HG02981 (cell line): Measurements from ENCODE around the gene TNFAIP8L1.
A peak's percentile ranks its signal among the peaks of the same experiment; 100 is the strongest.
"Not testable (repeated sequence)": the region's sequence is repeated elsewhere in the genome, so short reads cannot be mapped to it uniquely, and the experiment has no call there.

Experiments used
- ATAC-seq: cut with Tn5 transposase; IDR thresholded peaks from one replicate; pipeline ENCODE4 v1.9.1; 2021; ENCODE audit warnings: mild to moderate bottlenecking, moderate library complexity; ENCODE audit not compliant: unreplicated experiment

TNFAIP8L1 gene

DNA sequence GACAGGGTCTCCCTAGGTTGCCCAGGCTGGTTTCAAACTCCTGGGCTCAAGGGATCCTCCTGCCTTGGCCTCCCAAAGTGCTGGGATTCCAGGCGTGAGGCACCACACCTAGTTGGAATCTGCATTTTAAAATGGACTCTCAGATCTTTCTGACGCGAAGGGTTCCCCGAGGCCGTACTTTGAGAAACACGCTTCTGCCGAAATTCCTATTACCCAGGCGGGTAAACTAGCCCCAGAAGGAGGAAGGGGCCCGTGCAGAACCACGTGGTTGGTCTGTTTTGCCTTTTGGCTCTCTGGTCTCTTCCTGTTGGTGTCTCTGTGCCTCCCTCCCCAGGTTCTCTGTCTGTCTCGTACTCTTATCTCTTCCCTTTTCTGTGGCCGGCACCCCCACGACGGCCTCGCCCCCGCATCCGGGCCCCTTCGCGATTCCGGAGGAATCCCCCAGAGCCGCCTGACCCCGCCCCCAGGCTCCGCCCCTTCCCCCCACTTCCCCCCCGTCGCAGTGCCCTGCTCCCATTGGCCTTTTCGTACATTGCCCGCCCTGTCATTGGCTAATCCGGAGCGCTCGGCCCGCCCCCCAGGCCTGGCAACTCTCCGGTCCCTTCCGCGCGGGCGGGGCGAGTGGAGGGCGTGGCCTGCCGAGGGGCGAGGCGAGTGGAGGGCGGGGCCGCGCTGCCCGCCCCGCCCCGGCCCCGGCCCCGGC is at the start of gene TNFAIP8L1:
TSS of gene TNFAIP8L1 (plus strand) at position 689 of the 703 bp plus-strand sequence. CDS start 12,354 bp downstream, outside the sequence.
- peak; percentile 77 for ATAC-seq

DNA sequence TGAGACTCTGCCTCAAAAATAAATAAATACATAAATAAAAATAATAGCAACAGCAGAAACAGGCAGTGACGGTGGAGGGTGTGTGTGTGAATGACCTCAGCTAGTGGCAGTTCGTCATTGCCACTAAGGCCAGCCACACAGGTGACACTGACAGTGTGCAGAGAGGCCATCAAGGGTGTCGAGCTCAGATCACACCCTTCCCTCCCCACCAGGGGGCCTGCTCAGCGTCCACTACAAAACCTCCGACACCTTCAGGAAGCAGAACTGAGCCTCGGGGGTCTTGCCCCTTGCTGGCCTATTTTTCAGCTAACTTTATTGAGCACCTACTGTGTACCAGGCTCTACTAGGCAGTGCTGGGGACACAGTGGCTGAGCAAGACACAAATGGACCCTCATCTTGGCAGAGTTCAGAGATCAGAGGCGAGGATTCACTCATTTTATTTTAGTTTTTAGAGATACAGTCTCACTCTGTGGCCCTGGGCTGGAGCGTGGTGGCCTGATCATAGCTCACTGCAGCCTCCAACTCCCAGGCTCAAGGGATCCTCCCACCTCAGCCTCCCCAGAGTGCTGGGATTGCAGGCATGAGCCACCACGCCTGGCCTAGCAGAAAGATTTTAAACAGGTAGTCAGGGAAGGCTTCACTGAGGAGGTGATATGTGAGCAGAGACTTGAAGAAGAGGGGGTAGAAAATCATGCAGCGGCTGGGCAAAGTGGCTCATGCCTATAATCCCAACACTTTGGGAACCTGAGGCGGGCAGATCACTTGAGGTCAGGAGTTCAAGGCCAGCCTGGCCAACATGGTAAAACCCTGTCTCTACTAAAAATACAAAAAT is 49.5 kb upstream of the TNFAIP8L1 start:
- no peak for ATAC-seq

DNA sequence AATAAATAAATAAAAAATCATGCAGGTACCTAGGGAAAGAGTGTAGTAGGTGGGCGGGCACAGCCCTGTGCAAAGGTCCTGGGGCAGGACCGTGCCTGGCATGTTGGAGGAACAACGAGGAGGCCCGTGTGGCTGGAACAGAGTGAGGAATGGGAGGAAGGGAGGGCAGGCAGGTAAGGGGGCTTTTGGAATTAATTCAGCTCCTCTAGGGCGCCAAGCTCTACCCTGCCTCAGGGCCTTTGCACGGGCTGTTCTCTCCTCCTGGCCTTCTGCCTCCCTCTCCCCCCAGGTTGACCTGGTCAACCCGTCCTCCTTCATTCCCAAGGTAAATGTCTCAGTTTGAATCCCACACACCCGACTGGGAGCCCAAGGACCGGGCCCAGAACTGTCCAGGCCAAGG is 48.8 kb upstream of the TNFAIP8L1 start:
- no peak for ATAC-seq

DNA sequence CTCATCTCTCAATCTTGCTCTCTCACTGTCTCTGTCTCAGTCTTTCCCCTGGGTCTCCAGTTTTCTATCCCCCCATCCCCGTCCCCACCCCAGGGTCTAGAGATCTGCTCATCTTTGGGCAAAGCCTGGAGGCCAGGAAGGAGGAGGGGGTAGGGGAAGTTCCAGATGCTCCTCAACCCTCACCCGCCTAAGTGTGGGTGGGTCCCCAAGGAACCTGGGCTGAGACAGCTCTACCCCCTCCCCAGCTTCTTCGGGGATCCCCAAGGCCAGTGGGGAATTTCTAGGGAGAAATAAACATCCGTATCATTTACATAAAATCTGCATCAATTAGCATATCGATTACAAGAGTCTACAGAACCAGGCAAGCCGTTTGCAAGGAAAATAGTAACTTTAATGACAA is 48.0 kb upstream of the TNFAIP8L1 start:
- no peak for ATAC-seq

DNA sequence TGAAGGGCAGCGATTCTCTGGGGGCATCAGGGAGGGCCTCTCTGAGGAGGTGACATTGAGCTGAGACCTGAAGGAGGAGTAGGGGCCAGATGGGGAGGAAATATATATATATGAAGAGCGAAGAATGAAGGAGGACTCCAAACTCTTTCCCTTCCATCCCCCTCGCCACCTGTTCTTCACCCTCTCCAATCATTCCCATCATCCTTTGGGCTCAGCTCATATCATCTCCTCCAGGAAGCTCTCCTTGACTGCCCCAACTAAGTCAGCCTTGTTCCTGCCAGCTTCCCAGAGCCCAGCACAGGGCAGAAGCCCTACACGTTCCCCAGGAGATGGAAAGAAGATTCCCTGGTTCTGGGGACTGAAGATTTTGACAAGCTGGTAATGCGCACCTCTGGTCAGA is 46.9 kb upstream of the TNFAIP8L1 start:
- ATAC-seq, result no peak

DNA sequence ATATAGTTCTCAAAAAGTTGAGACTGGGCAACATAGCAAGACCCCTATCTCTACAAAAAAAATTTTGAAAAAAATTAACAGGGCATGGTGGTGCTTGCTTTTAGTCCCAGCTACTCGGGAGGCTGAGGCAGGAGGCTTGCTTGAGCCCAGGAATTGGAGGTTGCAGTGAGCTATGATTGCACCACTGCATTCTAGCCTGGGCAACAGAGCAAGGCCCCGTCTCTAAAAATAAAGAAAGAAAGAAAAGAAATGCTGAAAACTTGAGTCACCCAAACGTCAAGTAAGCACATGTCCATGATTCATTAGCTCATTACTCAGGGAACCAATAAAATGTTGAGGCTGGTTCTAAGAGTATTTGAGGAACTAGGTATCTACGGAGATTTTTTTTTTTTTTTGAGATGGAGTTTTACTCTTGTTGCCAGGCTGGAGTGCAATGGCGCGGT is 45.9 kb upstream of the TNFAIP8L1 start:
- ATAC-seq, result no peak

DNA sequence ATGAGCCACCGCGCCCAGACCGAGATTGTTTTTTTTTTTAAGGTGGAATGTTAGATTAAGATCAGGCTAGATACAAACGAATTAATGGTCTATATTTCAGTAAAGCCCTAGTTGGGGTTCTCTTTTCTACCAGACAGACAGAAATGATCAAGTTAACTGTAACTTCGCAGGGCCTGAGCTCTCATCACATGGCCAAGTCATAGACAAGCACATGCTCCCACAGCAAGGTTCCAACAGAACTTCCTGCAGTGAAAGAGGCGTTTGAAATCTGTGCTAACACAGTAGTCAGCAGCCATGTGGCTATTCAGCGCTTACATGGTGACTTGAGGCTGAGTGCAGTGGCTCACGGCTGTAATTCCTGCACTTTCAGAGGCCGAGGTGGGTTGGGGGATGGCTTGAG is 45.1 kb upstream of the TNFAIP8L1 start:
- no peak for ATAC-seq

DNA sequence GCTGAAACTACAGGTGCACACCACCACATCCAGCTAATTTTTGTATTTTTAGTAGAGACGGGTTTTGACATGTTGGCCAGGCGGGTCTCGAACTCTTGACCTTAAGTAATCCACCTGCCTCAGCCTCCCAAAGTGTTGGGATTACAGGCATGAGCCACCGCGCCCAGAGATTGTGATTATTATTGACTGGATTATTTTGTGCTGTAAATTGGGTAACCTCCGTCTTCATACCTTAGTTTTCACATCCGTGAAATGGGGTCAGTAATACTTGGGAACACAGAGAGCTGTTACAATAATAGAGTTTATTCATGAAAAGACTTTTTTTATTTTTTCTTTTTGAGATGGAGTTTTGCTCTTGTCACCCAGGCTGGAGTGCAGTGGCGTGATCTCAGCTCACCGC is 44.2 kb upstream of the TNFAIP8L1 start:
- not testable (repeated sequence) for ATAC-seq

DNA sequence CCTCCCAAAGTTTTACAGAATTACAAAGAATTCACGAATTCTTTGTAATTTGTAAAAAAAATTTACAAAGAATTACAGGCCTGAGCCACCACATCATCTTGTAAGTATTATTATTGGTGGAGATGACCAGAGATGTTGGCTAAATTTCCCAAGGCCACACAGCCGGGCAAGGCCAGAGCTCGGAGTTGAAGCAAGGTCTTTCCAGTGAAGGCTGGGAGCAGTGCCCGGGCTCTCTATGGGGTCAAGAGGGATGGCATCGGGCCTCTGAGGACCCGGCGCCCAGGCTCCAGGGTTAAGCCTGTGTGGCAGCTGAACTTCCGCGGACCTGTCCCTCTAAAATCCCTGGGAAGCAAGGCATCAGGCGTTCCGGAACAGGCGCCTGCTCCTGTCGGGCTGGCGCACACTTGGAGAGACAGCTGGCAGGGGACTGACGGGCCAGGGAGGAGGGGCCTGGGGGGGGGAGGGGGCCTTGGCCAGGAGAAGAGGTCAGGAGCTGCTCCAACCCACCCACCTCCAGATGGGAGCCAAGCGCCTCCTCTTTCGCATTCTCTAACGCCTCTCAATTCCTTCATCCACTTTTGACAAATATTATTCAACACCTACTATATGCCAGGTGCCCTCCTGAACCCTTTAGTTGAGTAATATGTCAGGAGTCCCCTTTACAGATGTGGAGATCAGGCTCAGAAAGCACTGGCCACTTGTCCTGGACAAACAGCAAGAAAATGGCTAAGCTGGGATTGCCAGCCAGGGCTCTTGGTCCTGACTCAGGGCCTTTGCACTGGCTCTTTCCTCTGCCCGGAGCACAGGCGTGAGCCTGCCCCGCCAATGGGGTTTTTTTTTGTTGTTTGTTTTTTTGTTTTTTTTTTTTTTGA is 43.0 kb upstream of the TNFAIP8L1 start:
- ATAC-seq, result no peak

DNA sequence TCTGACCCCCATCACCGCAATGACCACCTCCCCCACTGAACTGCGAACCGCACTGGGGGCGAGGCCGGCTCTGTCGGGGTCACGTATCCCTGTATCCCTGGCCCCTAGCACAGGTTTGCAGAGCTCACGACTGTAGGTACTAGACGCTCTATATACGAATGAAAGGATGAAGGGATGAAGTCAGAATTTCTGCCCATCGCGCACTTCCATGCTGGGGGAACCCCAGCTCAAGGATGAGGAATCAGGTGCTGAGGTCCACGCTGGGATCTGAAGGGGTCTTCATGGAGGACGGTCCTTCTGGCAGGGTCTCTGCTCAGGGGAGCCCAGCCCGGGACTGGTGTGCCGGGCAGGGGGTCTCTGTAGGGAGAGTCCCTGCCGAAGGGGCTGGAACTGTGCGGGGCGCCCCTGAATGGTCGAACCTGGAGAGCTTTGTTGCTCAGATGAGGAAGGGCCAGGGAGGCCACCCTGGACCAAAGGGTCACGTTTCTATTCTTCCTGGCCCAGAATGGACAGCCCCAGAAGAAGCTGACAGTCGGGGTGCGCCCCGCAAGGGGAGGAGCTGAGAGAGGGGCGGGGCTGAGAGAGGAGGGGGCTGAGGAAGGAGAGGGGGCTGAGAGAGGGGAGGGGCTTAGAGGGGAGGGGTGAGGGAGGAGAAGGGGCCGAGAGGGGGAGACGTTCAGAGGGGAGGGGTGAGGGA is 41.9 kb upstream of the TNFAIP8L1 start:
- no peak for ATAC-seq

DNA sequence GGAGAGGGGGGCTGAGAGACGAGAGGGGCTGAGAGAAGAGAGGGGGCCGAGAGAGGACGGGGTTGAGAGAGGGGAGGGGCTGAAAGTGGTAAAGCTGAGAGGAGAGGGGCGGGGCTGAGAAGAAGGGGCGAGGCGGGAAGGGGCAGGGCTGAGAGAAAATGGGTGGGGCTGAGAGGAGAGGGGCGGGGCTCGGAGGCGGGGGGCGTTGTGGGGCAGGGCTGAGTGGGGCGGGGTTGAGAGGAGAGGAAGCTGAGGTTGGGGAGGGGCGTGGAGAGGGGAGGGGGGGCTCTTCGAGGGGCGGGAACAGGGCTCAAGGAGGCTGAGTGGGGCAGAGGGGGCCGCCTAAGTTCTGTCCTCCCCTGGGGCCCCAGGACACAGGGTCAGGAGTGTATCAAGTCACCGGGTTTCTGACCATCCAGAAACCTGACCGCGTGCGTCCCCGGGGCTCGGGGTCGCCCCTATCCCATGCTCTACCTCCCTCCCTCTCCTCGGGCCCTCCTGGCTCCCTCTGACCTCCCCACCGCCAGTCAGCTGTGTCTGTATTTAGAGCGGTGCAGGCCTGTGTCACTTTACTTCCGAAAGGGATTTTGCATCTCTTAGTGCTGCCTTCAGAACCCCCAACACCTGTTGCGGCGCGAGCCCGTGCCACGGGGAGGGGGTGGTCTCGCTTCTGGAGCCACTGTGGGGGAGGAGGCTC is 41.2 kb upstream of the TNFAIP8L1 start:
- no peak for ATAC-seq

DNA sequence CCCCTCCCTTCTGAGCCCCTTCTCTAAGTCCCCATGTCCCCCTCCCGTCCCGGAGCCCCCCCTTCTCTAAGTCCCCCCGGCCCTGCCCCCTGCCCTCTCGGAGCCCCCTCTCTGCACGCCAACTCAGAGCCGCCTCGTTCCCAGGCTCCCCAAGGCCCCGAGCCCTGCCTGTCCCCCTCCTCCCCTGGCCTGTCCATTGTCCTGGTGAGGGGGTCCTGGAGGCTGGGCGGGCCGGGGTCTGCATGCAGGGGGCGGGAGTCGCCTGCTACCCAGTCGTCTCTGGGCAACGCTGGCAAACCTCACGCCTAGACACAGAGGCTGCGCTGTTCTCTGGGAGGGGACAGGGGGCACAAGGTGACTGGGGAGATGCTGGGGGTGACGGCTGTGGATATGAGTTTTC is 40.6 kb upstream of the TNFAIP8L1 start:
- ATAC-seq, result no peak

DNA sequence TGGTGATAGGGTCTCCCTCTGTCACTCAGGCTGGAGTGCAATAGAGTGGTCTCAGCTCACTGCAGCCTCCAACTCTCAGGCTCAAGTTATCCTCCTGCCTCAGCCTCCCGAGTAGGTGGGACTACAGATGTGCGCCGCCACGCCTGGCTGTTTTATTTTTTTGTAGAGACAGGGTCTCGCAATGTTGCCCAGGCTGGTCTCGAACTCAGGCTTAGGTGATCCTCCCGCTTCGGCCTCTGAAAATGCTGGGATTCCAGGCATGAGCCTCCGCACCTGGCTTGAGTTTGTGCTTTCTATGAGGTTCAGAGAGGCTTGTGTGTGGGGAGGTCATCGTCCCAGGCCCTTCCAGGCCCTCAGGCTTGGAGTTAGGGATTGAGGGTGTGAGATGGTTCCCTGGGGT is 39.2 kb upstream of the TNFAIP8L1 start:
- ATAC-seq, result no peak

DNA sequence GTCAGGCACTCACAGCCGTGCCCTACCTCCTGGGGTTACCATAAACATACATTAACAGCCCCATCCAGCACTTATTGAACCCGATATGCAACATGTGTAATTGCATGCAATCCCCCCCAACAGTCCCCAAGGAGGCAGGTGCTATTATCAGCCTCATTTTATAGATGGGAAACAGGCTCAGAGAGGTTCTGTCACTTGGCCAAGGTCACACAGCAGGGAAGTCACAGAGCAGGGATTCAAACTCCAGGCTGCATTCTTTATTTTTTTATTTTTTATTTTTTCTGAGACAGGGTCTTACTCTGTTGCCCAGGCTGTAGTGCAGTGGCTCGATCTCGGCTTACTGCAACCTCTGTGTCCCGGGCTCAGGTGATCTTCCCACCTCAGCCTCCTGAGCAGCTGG is 38.4 kb upstream of the TNFAIP8L1 start:
- no peak for ATAC-seq

DNA sequence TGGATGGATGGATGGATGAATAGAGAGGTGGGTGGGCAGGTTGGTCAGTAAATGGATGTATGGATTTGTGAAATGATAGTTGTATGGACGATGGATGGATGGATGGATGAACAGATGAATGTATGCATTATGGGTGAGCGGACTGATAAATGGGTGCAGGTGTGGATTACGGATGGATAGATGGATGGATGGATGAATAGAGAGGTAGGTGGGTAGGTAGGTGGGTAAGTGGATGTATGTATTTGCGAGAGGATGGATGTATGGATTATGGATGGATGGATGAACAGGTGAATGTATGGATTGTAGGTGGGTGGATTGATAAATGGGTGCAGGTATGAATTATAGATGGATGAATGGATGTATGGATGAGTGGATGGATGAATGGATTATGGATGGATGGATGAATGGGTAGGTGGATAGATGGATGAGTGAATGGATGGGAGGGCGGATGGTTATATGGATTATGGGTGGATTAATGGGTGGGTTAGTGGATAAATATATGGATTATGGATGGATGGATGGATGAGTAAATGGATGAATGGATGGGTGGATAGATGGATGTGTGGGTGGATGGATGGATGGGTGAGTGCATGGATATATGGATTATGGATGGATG is 37.0 kb upstream of the TNFAIP8L1 start:
- no peak for ATAC-seq

DNA sequence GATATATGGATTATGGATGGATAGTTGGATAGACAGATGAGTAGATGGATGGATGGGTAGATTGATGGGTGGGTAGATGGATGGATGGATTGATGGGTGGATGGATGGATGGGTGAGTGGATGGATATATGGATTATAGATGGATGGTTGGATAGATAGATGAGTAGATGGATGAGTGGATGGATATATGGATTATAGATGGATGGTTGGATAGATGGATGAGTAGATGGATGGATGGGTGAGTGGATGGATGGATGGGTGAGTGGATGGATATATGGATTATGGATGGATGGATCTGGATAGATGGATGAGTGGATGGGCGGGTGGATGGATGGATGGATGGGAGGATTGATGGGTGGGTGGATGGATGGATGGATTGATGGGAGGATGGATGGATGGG is 36.4 kb upstream of the TNFAIP8L1 start:
- no peak for ATAC-seq

DNA sequence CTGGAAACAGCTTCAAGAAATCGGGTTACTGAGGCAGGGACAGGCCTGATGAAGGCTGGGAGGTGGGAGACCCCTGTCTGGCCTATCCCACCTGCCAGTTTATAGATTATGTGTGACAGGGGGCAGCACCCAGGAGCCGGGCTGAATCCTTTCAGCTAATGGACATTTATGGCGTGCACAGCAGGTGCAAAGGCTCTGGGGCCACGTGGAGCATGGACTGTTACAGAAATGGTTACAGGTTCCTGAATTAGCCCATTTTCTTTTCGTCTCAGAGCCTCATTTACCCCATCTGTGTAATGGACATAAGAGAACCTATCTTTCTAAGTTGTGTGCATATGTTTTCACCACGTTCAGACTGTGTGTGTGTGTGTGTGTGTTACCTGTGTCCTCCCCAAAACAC is 34.4 kb upstream of the TNFAIP8L1 start:
- ATAC-seq, result no peak

DNA sequence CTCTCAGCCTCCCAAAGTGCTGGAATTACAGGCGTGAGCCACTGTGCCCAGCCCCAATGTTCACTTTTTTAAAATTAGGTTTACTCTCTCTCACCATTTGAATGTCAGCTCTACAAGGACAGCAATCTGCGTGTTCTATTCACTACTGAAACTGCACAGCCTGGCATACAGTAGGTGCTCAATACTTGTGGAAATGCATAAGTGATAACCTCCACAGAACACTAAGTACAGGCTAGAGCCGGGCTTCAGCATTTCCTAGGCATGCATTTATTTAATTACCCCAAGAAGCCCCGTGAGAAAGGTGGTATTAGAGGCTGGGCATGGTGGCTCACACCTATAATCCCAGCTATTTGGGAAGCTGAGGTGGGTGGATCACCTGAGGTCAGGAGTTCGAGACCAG is 33.1 kb upstream of the TNFAIP8L1 start:
- no peak for ATAC-seq

DNA sequence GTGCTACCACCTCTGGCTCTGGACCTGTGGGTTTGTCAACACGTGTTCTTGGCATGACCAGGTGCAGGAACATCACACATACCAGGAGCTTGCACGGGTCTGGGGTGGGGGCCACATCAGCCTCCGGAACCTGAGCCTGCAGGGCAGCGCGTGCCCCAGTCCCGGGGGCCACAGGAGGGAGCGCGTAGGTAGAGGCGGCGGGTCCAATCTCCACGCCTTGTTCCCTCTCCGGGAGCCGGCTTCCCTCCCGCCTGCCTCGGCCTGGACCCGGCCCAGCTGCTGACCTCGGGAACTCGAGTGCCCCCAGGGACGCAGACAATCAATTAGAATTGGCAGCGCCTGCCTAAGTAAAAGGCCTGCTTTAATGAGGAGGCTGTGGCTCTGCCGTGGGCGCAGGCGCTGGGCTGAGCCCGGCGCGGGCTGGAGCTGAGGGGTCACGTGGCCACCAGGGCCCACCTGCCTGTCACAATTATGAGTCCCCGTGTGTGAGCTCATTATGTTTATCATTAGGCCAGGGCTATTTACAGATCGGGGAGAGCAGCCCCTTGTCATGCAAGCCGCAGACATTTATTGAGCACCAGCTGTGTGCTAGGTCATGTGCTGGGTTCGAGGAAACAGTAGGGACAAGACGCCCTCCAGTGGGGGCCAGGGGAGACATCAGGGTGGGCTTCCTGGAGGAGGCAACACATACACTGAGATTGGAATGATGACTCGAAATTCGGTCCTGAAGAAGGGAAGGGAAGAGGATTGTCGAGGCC is 32.2 kb upstream of the TNFAIP8L1 start:
- ATAC-seq, result no peak
